ENCODE results near the gene ZDHHC11.
"Not testable (repeated sequence)": the region's sequence is repeated elsewhere in the genome, so short reads cannot be mapped to it uniquely, and the experiment has no call there.

Gene ZDHHC11

DNA sequence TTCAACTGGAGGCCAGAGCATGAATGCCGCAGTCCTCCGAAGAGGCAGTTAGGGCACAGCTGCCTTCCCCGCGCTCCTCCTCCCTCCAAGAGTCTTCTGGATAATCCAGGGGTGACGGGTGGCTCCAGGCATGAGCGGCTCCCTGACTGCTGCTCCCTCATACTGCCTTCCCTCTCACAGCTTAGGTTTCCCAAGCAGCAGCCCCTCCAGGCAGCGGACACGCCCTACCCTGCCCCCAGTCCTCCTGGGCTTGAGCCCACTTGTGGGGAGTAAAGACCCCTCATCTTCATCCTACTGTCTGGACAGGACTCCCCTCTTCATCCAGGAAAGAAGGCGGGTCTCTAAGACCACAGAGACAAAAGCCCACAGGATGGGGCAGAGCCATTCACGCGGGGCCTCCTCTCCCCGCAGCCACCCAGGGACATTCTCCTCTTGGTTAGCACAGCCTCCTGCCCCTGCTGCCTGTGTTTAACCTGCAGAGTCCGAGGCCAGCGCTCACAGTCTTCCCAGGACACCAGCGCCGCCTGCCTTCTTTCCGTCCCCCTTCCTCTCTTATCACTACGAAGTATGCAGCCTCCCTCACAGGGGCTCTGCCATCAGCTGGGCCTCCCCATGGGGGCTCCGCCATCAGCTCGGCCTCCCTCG, 5.6 kb downstream of the ZDHHC11 start:
- H3K4me3 ChIP-seq (ENCODE audit: low read depth, low read length); DNase-seq (ENCODE audit: low read depth): not testable (repeated sequence)

DNA sequence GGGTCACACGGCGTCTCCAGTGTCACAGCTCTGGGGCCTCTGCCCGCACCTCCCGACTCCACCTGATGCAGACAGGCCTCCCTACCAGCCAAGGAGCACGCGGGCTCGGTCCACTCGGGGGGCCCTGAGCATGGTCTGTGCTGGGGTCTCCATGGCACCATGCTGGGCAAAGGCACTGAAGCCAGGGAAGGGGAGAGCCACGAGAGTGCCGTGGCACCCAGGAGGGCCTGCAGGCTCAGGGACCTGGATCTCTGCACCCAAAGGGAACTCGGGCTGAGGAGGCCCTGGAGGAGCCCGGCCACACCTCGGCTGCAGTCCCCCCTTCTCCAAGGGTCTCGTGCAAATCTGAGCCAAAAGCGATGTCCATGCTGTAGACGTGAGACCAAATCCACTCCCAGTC, 6.4 kb downstream of the ZDHHC11 start:
- DNase-seq (ENCODE audit: low read depth); H3K4me3 ChIP-seq (ENCODE audit: low read depth, low read length): not testable (repeated sequence)

DNA sequence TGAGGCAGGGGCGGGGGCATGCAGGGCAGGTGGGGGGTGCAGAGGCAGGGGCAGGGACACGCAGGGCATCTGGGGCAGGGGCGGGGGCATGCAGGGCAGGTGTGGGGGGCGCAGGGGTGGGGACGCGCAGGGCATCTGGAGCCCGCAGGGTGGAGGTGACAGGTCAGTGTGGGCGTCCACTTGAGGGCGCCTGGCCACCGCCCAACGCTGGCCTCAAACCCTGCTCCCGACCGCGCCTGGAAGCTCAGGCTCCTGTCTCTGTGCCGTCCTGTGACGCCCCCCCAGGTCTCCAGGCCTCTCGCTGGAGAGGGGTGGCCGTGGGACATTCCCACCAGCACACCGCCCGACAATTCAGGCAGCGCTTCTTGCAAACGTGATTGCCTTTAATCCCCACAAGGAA, 6.9 kb downstream of the ZDHHC11 start:
- H3K4me3 ChIP-seq (ENCODE audit: low read depth, low read length); DNase-seq (ENCODE audit: low read depth): not testable (repeated sequence)

DNA sequence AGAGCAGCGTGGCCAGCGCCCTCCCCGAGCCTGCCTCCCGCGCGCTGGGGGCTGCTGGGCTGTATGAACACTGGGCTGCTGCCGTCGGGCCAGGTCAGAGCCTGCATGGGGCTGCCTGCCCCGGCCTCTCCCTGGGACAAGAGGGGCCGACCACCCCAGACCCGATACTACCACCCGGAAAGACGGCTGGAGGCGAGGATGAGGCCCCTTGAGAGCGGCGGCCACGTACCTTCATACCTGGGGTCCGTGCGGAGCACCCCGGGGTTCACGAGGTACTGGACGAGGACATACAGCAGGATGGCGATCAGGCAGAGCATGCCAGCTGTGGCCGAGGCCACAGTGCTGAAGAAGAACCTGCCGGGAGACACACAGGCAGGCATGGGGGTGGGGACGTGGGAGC, 7.4 kb downstream of the ZDHHC11 start:
- not testable (repeated sequence) for H3K4me3 ChIP-seq (ENCODE audit: low read depth, low read length); DNase-seq (ENCODE audit: low read depth)

DNA sequence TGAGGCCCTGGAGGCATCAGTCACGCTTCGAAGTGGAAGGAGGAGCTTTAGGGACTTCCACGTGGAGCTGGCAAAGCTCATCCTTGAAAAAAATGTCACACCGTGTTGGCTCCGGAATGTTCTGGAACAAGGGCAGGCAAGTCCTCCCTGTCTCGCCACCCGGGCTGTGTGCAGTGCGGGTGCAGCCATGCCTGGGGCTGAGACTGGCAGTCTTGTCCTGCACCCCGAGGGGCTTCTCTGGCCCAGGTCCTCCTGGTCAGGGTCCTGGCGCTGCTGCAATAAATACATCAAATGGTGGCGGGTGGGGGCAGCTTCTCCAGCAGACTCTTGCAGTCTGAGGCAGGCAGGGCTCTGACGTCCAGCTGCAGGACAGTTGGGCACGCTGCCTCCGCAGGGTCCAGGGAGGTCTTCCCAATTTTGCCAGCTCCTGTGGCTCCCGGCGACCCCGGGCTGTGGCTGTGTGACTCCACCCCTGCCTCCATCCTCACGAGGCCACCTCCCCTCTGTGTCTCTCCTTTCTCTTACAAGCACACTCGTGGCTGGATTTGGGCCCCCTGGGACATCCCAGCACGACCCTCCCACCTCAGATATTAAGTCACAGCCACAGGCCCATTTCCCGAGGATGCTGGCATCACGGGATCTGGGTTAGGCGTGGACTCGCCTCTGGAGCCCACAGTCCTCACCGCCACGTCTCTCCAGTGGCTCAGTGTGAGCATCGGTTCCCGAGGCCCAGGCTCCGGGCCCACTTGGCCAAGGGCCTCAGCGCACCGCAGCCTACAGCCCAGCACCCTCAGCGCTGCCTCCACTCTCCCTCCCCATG, 8.2 kb downstream of the ZDHHC11 start:
- not testable (repeated sequence) for DNase-seq (ENCODE audit: low read depth)

DNA sequence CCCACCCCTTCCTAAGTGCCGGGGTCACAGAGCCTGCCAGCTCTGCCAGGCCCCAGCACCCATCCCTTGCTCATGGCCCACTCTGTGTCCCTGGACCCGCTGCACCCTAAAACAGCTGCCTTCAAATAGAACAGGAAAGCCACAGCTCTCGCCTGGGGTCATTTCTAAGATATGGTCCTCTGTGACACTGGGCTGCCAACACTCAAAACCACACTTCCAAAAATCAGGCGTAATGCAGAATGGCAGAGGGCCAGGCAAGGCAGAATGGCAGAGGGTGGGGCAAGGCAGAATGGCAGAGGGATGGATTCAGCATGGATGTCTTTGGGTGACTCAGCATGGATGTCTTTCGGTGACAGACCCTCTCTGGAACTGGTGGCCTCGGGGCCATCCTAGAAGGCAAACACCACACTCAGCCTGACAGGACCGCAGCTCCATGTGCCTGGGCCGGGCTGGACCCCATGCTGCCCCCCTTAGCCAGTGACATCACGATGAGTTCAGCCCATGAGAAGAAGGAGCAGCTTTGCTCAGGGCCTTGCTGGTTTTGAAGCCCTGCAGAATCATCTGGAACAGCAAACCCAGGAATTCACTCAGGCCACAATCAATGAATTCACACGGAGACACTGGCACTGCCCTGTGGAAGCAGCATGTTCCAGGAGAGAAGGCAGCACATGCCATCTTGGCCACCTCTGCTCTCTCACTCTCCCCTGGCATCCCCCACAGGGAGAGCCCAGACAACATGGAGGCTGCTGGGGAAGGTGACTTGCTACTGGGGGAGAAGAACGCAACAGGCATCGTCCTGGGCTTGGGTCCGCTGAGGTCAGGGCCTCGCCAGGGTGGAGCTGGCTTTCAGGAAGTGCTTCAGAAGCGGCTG, 9.0 kb downstream of the ZDHHC11 start:
- not testable (repeated sequence) for H3K4me3 ChIP-seq (ENCODE audit: low read depth, low read length); DNase-seq (ENCODE audit: low read depth)

More for the DNA sequence above, 8.2 kb downstream of the ZDHHC11 start:
- not testable (repeated sequence) for H3K4me3 ChIP-seq (ENCODE audit: low read depth, low read length)

DNA sequence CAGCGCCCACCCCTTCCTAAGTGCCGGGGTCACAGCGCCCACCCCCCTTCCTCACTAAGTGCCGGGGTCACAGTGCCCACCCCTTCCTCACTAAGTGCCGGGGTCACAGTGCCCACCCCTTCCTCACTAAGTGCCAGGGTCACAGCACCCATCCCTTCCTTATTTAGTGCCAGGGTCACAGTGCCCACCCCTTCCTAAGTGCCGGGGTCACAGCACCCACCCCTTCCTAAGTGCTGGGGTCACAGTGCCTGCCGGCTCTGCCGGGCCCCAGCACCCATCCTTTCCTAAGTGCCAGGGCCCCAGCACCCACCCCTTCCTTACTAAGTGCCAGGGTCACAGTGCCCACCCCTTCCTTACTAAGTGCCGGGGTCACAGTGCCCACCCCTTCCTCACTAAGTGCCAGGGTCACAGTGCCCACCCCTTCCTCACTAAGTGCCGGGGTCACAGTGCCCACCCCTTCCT, 9.8 kb downstream of the ZDHHC11 start:
- H3K4me3 ChIP-seq (ENCODE audit: low read depth, low read length); DNase-seq (ENCODE audit: low read depth): not testable (repeated sequence)

DNA sequence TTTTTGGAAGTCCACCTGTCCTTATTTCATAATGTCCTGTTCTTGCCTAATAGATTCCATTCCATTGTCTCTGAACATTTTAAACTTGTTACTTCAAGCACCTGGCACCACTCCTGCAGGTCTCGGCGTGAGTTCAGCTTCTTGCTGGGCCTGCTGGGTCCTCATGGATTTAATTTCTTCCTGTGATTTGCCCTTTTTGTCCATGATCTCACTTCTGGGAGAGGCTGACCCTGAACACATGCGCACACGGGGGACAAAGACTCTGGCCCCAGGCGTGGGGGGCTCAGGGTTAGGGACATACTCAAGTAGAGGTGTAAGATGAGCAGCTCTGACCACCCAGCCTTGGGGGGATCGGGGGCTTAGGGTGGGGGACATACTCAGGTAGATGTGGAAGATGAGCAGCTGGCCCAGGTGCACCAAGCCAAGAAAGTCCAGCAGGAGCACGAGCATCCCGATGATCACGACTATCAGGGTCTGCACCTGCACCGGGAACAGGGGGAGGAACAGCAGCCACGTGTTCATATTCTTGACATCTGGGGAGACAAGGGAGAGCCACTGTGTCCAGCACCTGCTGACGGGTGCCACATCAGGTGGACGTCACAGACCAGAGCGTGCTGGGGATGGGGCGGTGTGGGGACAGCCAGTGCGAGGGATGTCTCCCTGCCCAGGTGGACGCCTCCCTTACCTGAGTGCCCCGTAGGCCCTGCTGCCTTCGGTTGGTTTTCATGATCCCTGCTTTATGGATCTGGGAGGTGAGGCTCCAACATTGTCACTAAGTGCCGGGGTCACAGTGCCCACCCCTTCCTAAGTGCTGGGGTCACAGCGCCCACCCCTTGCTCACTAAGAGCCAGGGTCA, 10.4 kb downstream of the ZDHHC11 start:
- H3K4me3 ChIP-seq (ENCODE audit: low read depth, low read length); DNase-seq (ENCODE audit: low read depth): not testable (repeated sequence)

DNA sequence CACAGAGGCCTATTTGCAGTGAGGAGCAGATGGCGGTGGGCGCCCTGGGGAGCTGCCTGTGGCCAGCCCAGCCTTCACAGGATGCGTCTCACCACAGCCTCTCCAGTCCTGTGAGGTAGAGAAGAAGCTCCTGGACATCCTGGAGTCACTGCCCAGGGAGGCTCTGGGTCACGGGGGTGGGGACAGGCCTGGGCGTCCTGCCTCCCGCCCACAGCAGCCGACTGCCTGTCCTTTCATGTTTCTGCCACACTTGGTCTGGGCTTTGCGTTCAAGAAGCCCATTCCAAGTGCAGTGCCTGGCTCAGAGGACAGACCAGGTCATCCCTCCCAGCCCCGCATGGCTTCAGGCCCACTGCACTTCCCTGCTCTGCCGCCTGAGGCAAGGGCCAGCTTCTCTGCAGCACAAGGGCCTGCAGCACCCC, 12.3 kb downstream of the ZDHHC11 start:
- DNase-seq (ENCODE audit: low read depth): not testable (repeated sequence)

DNA sequence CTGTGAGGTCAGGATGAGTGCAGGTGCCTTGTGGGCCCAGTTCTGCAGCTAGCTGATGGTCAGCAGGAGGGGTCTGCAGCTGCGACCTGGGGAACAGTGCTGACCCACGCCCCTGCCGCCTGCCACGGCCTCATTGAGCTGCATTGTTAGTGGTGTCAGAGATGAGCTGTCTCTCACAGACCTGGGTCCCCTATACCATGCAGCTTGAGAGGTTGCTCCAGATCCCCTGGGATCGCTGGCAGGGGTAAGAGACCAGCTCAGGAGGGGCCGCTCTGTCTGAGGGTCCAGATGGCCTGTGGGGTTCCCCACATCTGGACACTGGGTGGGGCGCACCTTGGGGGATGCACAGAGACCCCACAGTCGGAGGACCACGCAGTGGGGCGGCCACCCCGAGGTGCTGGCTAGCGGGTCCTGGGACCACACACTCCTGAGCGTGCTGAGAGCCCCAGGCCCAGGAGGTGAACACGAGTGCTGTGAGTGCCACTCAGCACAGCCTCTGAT, 13.1 kb downstream of the ZDHHC11 start:
- not testable (repeated sequence) for DNase-seq (ENCODE audit: low read depth); H3K4me3 ChIP-seq (ENCODE audit: low read depth, low read length)

More for the DNA sequence above, 12.3 kb downstream of the ZDHHC11 start:
- H3K4me3 ChIP-seq (ENCODE audit: low read depth, low read length): not testable (repeated sequence)

DNA sequence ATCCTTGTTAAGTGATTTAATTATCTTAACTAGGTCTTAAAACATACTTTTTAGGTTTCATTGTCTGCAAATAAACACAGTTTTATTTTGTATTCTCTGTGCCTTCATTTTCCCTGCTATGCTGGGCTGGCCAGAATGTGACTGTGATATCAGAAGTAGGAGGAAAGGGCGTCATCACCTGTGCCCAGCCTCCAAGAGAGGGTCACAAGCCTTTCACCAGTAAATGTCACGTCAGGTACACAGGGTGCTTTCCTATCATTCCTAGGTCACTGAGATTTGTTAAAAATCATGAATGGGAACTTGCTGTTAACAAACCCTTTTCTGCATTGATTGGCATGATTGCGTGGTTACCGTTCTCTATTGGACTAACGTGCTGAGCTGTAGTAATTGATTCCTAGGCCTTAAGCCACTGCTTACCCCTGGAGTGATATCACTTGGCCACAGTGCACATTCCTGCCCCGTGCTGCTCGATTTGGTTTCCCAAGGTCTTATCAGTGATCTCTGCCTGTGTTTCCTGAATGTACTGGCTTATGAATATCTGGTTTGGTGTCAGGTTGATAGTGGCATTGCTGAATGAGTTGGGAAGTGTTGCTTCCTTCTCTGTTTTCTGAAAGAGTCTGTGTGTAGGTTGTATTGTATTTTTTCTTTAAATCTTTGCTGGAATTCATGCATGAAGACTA, 14.7 kb downstream of the ZDHHC11 start:
- not testable (repeated sequence) for DNase-seq (ENCODE audit: low read depth); H3K4me3 ChIP-seq (ENCODE audit: low read depth, low read length)

DNA sequence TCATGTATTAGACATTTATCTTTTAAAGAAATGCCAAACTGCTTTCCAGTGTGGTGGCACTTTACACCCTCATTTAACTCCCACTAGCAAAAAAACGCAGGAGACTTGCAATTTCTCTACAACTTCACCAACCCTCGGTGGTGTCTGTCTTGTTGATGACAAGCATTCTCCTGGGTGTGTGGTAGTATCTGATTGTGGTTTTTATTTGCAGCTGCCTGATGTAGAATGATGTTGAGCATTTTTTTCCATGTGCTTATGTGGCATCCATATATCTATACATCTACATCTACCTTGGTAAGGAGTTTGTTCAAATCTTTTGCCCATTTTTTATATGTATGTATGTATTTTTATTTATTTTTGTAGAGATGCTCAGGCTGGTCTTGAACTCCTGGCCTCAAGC, 16.8 kb downstream of the ZDHHC11 start:
- not testable (repeated sequence) for DNase-seq (ENCODE audit: low read depth); H3K4me3 ChIP-seq (ENCODE audit: low read depth, low read length)

DNA sequence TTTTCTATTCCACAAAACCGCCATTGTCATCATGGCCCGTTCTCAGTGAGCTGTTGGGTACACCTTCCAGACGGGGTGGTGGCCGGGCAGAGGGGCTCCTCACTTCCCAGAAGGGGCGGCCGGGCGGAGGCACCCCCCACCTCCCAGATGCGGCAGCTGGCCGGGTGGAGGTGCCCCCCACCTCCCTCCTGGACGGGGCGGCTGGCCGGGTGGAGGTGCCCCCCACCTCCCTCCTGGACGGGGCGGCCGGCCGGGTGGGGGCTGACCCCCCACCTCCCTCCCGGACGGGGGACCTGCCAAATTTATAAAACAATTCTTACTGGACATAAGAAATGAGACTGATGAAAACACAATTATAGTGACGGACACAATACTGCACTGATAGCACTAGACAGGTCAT, 22.6 kb downstream of the ZDHHC11 start:
- DNase-seq (ENCODE audit: low read depth); H3K4me3 ChIP-seq (ENCODE audit: low read depth, low read length): not testable (repeated sequence)

DNA sequence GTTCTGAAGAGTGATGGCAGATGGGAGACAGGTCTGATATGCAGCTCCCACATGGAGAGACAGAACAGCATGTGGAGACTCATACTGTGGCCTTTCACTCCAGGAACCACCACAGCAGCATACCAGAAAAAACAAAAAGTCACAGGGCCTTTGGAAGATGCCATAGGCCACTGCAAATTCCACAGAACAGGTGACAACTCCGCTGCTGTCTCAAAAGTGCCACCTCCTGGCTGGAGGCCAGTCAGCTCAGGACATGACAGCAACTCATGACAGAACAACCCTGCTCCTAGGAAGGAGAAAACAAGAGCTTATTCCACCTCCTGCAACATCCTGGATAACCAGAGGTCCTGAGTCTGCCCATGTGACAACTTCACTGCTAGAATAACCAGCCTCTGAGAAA, 25.2 kb downstream of the ZDHHC11 start:
- H3K4me3 ChIP-seq (ENCODE audit: low read depth, low read length); DNase-seq (ENCODE audit: low read depth): not testable (repeated sequence)
